ENCODE measurements around the gene SMOC1. TPM values are rescaled to one million over a fixed set of nuclear protein-coding genes. Genes with fewer than 3 reads are reported as not detected.

SMOC1 gene
- total RNA-seq, 1 donor from 2014 or later: 0.49 TPM

DNA sequence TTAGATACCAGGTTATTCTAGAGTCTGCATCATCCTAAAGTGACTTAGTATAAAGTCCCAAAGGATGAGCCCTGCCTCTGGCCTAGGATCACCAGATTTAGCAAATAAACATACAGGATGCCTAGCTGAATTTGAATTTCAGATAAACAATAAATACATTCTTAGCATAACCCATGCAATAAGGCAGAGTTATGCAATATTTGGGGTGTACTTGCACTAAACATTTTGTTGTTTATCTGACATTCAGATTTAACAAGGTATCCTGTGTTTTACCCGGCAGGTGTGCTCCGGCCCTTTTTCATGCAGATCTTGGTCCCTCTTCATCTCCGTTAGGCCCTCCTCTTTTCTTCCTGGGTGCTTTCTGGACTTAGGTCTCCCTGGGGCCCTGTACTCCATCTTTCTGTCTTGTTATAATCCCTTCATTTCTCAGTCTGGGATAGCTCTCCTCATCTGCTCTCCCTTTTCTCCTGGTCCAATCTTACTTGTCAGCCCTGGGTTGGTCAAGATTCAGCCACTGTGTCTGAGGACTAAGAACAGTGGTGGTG is 18.1 kb upstream of the SMOC1 start:
- TF ChIP-seq, protein P1, sequence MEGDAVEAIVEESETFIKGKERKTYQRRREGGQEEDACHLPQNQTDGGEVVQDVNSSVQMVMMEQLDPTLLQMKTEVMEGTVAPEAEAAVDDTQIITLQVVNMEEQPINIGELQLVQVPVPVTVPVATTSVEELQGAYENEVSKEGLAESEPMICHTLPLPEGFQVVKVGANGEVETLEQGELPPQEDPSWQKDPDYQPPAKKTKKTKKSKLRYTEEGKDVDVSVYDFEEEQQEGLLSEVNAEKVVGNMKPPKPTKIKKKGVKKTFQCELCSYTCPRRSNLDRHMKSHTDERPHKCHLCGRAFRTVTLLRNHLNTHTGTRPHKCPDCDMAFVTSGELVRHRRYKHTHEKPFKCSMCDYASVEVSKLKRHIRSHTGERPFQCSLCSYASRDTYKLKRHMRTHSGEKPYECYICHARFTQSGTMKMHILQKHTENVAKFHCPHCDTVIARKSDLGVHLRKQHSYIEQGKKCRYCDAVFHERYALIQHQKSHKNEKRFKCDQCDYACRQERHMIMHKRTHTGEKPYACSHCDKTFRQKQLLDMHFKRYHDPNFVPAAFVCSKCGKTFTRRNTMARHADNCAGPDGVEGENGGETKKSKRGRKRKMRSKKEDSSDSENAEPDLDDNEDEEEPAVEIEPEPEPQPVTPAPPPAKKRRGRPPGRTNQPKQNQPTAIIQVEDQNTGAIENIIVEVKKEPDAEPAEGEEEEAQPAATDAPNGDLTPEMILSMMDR (IDR thresholded peaks at IDR 0.05; ENCODE audit: partially characterized antibody, unreplicated experiment): no peak
- H3K27ac Mint-ChIP-seq (ENCODE audit: unreplicated experiment): no peak overlapping the region

GRCh38 chr14:69863083-69863482 is 16.1 kb upstream of the SMOC1 start:
- Mint-ChIP-seq H3K36me3 (ENCODE audit: unreplicated experiment) (peaks cover 28% of the 10 kb centered on the region), H3K27ac (ENCODE audit: unreplicated experiment) (no peak overlapping the region)
- TF ChIP-seq, protein P1 (IDR thresholded peaks at IDR 0.05; ENCODE audit: partially characterized antibody, unreplicated experiment): no peak

More for the DNA sequence above, 18.1 kb upstream of the SMOC1 start:
- no peak overlapping the region for H3K4me3 Mint-ChIP-seq (ENCODE audit: unreplicated experiment)
- DNase-seq: no peak
- H3K9me3 Mint-ChIP-seq (ENCODE audit: unreplicated experiment): peaks cover 4% of the 10 kb centered on the region
- H3K36me3 Mint-ChIP-seq (ENCODE audit: unreplicated experiment): peaks cover 23% of the 10 kb centered on the region
- no peaks in the 10 kb centered on the region for H3K4me1 Mint-ChIP-seq (ENCODE audit: low read depth, unreplicated experiment)
- no peaks in the 10 kb centered on the region for H3K27me3 Mint-ChIP-seq (ENCODE audit: unreplicated experiment)

DNA sequence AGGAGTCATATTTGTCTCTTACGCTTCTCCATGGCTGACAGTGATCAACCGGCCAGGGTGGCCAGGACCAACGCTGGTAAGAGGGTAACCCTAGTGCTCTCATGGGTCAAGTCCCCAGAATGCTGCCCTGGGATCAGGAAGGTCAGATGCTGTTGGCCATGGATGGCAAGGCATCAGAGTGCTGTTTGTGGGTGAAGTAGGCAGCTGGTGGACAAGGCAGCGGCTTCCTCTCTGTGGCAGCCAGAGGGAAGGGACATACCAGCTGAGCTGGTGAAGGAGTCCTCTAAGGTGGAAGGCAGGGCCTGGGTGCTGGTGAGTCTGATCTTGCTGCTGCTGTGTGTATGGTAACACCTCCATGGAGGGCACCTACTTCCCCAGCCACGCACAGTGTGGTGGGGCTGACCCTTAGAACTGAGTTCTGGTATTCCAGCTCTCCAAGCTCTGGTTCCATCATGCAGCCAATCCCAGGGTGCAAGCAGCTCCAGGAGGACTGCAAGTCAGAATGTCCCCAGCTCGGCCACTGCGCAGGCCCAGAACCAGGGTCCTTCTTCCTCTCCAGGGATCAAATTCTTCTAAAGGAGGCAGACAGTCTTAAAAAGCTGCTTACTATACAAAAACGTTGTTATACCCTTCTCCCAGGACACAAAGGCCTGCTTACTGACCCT is 13.4 kb upstream of the SMOC1 start:
- H3K4me1 Mint-ChIP-seq (ENCODE audit: low read depth, unreplicated experiment): no peaks in the 10 kb centered on the region
- TF ChIP-seq, protein P1 (IDR thresholded peaks at IDR 0.05; ENCODE audit: partially characterized antibody, unreplicated experiment): no peak
- no peak overlapping the region for H3K4me3 Mint-ChIP-seq (ENCODE audit: unreplicated experiment)
- peaks cover 28% of the 10 kb centered on the region for H3K36me3 Mint-ChIP-seq (ENCODE audit: unreplicated experiment)
- H3K27me3 Mint-ChIP-seq (ENCODE audit: unreplicated experiment): peaks cover 3% of the 10 kb centered on the region
- peaks cover 4% of the 10 kb centered on the region for H3K9me3 Mint-ChIP-seq (ENCODE audit: unreplicated experiment)
- no peak overlapping the region for H3K27ac Mint-ChIP-seq (ENCODE audit: unreplicated experiment)
- no peak for DNase-seq

More at GRCh38 chr14:69863083-69863482, 16.1 kb upstream of the SMOC1 start:
- Mint-ChIP-seq H3K27me3 (ENCODE audit: unreplicated experiment) (peaks cover 2% of the 10 kb centered on the region), H3K4me1 (ENCODE audit: low read depth, unreplicated experiment) (no peaks in the 10 kb centered on the region), H3K9me3 (ENCODE audit: unreplicated experiment) (peaks cover 4% of the 10 kb centered on the region), H3K4me3 (ENCODE audit: unreplicated experiment) (no peak overlapping the region)
- no peak for DNase-seq

- Mint-ChIP-seq H3K4me3 (ENCODE audit: unreplicated experiment) (no peak overlapping the region), H3K9me3 (ENCODE audit: unreplicated experiment) (peaks cover 4% of the 10 kb centered on the region), H3K4me1 (ENCODE audit: low read depth, unreplicated experiment) (no peaks in the 10 kb centered on the region), H3K36me3 (ENCODE audit: unreplicated experiment) (peaks cover 28% of the 10 kb centered on the region), H3K27ac (ENCODE audit: unreplicated experiment) (no peak overlapping the region), H3K27me3 (ENCODE audit: unreplicated experiment) (peaks cover 3% of the 10 kb centered on the region)
- TF ChIP-seq, protein P1 (IDR thresholded peaks at IDR 0.05; ENCODE audit: partially characterized antibody, unreplicated experiment): no peak
- DNase-seq: no peak
Observed at GRCh38 chr14:69868363-69868963, 10.8 kb upstream of the SMOC1 start.

DNA sequence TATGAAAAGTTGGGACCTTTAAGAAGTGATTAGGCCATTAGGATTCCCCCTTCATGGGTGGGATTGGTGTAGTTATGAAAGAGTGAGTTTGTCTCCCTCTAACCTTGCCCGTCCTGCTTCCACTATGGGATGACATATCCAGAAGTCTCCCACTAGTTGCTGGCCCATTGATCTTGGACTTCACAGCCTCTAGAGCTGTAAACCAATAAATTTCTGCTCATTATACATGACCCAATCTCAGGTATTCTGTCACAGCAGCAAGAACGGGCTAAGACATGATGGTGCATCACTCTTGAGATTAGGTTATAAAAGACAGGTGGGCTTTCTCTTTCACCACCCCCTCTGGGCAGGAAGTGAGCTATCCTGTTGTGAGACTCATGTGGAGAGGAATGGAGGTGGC is 8.6 kb upstream of the SMOC1 start:
- no peak overlapping the region for H3K4me3 Mint-ChIP-seq (ENCODE audit: unreplicated experiment)
- no peaks in the 10 kb centered on the region for H3K4me1 Mint-ChIP-seq (ENCODE audit: low read depth, unreplicated experiment)
- TF ChIP-seq, protein P1 (IDR thresholded peaks at IDR 0.05; ENCODE audit: partially characterized antibody, unreplicated experiment): no peak
- no peak for DNase-seq
- H3K9me3 Mint-ChIP-seq (ENCODE audit: unreplicated experiment): no peaks in the 10 kb centered on the region
- peaks cover 3% of the 10 kb centered on the region for H3K27me3 Mint-ChIP-seq (ENCODE audit: unreplicated experiment)
- H3K36me3 Mint-ChIP-seq (ENCODE audit: unreplicated experiment): peaks cover 7% of the 10 kb centered on the region
- H3K27ac Mint-ChIP-seq (ENCODE audit: unreplicated experiment): no peak overlapping the region
